CD4-positive, alpha-beta T cell (primary cell): ENCODE measurements around the gene SYT13. TPM values are rescaled to one million over a fixed set of nuclear protein-coding genes. Genes with fewer than 3 reads are reported as not detected.

Experiments
- ATAC-seq: fragments of 200-7000 bp; cut with Tn5 transposase; one replicate; pipeline ENCODE4 v1.10.0; 2022; ENCODE audit warnings: mild to moderate bottlenecking; ENCODE audit not compliant: poor library complexity
- CTCF ChIA-PET: fragments of 350-600 bp; sonication (Branson Sonifier 250); formaldehyde crosslinking; loops from one replicate; lab custom pipeline; 2021; ENCODE audit warnings: antibody characterized with exemption, inconsistent platforms; lab: Charles Lee
- POLR2A ChIA-PET: fragments of 350-600 bp; sonication (Branson Sonifier 250); formaldehyde crosslinking; loops from one replicate; lab custom pipeline; 2021; ENCODE audit warnings: antibody characterized with exemption, inconsistent platforms; lab: Charles Lee
- DNase-seq, 14 experiments: peaks; one replicate each; pipeline ENCODE4 v3.0.0-alpha.2; 2013 to 2020; ENCODE audit warnings: mixed read lengths in 2 of 14
- H3K27ac ChIP-seq, 2 donors: one replicate each; pipeline versions ENCODE4 v1.5.1 to v1.7.0; 2013; ENCODE audit warnings: low read length in 2 of 2, low read depth in 1 of 2, mild to moderate bottlenecking in 1 of 2
- H3K27me3 ChIP-seq, 2 experiments: 1 replicate in 1 of 2; 2 replicates in 1 of 2; pipeline versions ENCODE4 v1.6.1 to v1.7.0; 2013; ENCODE audit warnings: low read length in 2 of 2, control low read depth in 1 of 2, mild to moderate bottlenecking in 1 of 2, moderate library complexity in 1 of 2; ENCODE audit not compliant: insufficient read depth in 2 of 2, control insufficient read depth in 1 of 2
- H3K36me3 ChIP-seq: one replicate; pipeline ENCODE4 v1.6.1; 2013; ENCODE audit warnings: low read length, control low read depth; ENCODE audit not compliant: insufficient read depth
- H3K4me1 ChIP-seq: one replicate; pipeline ENCODE4 v1.6.1; 2013; ENCODE audit warnings: low read length, control low read depth; ENCODE audit not compliant: insufficient read depth
- H3K4me3 ChIP-seq: one replicate; pipeline ENCODE4 v1.5.1; 2013; ENCODE audit warnings: mild to moderate bottlenecking, low read length, moderate library complexity
- H3K9me3 ChIP-seq, 2 experiments: 1 replicate in 1 of 2; 2 replicates in 1 of 2; pipeline versions ENCODE4 v1.6.1 to v1.7.0; 2013; ENCODE audit warnings: low read length in 2 of 2, mild to moderate bottlenecking in 2 of 2, control low read depth in 1 of 2, moderate library complexity in 1 of 2; ENCODE audit not compliant: control insufficient read depth in 1 of 2, insufficient read depth in 1 of 2
- H3K27ac Mint-ChIP-seq: one replicate; pipeline ENCODE4 v1.8.0; 2020; ENCODE audit warnings: mixed read lengths
- H3K27me3 Mint-ChIP-seq: one replicate; pipeline ENCODE4 v1.8.0; 2021; ENCODE audit warnings: mixed read lengths
- H3K36me3 Mint-ChIP-seq: one replicate; pipeline ENCODE4 v1.8.0; 2021; ENCODE audit warnings: low read depth, mixed read lengths
- H3K4me1 Mint-ChIP-seq: one replicate; pipeline ENCODE4 v1.8.0; 2021; ENCODE audit warnings: low read depth, mixed read lengths
- H3K4me3 Mint-ChIP-seq: one replicate; pipeline ENCODE4 v1.8.0; 2020; ENCODE audit warnings: mild to moderate bottlenecking, mixed read lengths
- H3K9me3 Mint-ChIP-seq: one replicate; pipeline ENCODE4 v1.8.0; 2020; ENCODE audit warnings: mixed read lengths
- CTCF ChIP-seq: fragments of 200-600 bp; IDR thresholded peaks from one replicate; pipeline ENCODE4 v1.8.0; 2022; ENCODE audit warnings: antibody characterized with exemption, mild to moderate bottlenecking
- intact Hi-C, 2 experiments: fragments of 100-400 bp; cut with DNase I in 1 of 2; cut with micrococcal nuclease in 1 of 2; formaldehyde crosslinking; loops; one replicate each; pipeline versions ENCODE4 v1.15.1 to v1.9.0; 2023 to 2025; cut with DNase I, micrococcal nuclease
- total RNA-seq, 174 experiments: library from RNA in 2 of 174; stranded (reverse) in 2 of 174; gene quantifications; one replicate each; pipeline ENCODE4 v1.2.3 and lab custom pipeline; 2021 to 2026

Gene SYT13
- total RNA-seq, 2 experiments from 2014 or later, result not detected

- no peak for TF ChIP-seq CTCF
- no peaks in the 10 kb centered on the region for H3K4me1 Mint-ChIP-seq
- no peak overlapping the region for H3K27ac Mint-ChIP-seq
- ATAC-seq (no peak), DNase-seq (no peak)
- ChIA-PET POLR2A (no interaction called here), CTCF (no interaction called here)
- no peaks in the 10 kb centered on the region for H3K27me3 ChIP-seq
- no peaks in the 10 kb centered on the region for H3K9me3 ChIP-seq
- no peaks in the 10 kb centered on the region for H3K36me3 ChIP-seq
- H3K36me3 Mint-ChIP-seq, result no peaks in the 10 kb centered on the region
- H3K4me1 ChIP-seq, result no peaks in the 10 kb centered on the region
- H3K27me3 Mint-ChIP-seq, result peaks cover 14% of the 10 kb centered on the region
- intact Hi-C loops, result no loop called here
- no peaks in the 10 kb centered on the region for H3K9me3 Mint-ChIP-seq
- H3K4me3 Mint-ChIP-seq, result no peak overlapping the region
- no peak overlapping the region for H3K4me3 ChIP-seq
- no peak overlapping the region for H3K27ac ChIP-seq
Observed at GRCh38 chr11:45301537-45302246, 15.6 kb upstream of the SYT13 start.

DNA sequence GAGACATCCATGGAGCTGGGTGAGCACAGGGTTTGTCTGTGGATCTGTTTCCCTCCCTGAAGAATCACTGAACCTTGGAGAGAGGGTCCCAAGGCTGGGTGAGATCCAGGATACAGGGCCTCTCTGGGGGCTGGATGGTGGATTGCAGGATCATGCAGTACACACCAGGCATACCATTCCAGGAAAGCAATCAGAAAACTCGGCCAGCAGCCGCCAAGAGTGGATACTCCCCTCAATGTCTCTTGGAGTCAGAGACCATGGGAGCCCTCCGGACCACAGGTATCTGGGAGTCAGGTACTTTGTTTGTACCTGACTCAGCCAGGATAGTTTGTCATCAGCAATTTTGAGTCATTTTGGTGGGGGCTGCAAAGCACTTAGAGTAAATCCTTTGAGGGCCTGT is 14.6 kb upstream of the SYT13 start:
- H3K9me3 ChIP-seq, result no peaks in the 10 kb centered on the region
- H3K4me3 ChIP-seq, result no peak overlapping the region
- no peaks in the 10 kb centered on the region for H3K4me1 Mint-ChIP-seq
- no peak overlapping the region for H3K27ac ChIP-seq
- no peak overlapping the region for H3K27ac Mint-ChIP-seq
- intact Hi-C loops, result no loop called here
- H3K36me3 Mint-ChIP-seq, result no peaks in the 10 kb centered on the region
- POLR2A ChIA-PET, result no interaction called here
- CTCF ChIA-PET, result no interaction called here
- no peak for TF ChIP-seq CTCF
- H3K27me3 ChIP-seq, result no peaks in the 10 kb centered on the region
- H3K27me3 Mint-ChIP-seq, result peaks cover 13% of the 10 kb centered on the region
- ATAC-seq (no peak), DNase-seq (no peak)
- no peaks in the 10 kb centered on the region for H3K4me1 ChIP-seq
- H3K9me3 Mint-ChIP-seq, result no peaks in the 10 kb centered on the region
- no peaks in the 10 kb centered on the region for H3K36me3 ChIP-seq
- H3K4me3 Mint-ChIP-seq, result no peak overlapping the region

- POLR2A ChIA-PET, result no interaction called here
- Histone ChIP-seq H3K27ac (no peak overlapping the region), H3K9me3 (no peaks in the 10 kb centered on the region), H3K36me3 (no peaks in the 10 kb centered on the region), H3K4me3 (no peak overlapping the region), H3K4me1 (no peaks in the 10 kb centered on the region), H3K27me3 (peaks cover 0 to 8% of the 10 kb centered on the region in 2 experiments)
- CTCF ChIA-PET, result no interaction called here
- no peak for TF ChIP-seq CTCF
- no peak for ATAC-seq
- H3K4me3 Mint-ChIP-seq, result no peak overlapping the region
- no peak overlapping the region for H3K27ac Mint-ChIP-seq
- H3K4me1 Mint-ChIP-seq, result no peaks in the 10 kb centered on the region
- no peaks in the 10 kb centered on the region for H3K9me3 Mint-ChIP-seq
- DNase-seq, result no peak
- H3K36me3 Mint-ChIP-seq, result no peaks in the 10 kb centered on the region
- intact Hi-C loops, result no loop called here
- H3K27me3 Mint-ChIP-seq, result peaks cover 18% of the 10 kb centered on the region
Observed at GRCh38 chr11:45298718-45299117, 12.6 kb upstream of the SYT13 start.
